SKM-1 (cell line): ENCODE results near the gene NXPE3.

Experiments used
- DNase-seq: peaks from one replicate; lab custom pipeline; 2025; ENCODE audit not compliant: unreplicated experiment; lab: John Stamatoyannopoulos, UW

The NXPE3 gene

DNA sequence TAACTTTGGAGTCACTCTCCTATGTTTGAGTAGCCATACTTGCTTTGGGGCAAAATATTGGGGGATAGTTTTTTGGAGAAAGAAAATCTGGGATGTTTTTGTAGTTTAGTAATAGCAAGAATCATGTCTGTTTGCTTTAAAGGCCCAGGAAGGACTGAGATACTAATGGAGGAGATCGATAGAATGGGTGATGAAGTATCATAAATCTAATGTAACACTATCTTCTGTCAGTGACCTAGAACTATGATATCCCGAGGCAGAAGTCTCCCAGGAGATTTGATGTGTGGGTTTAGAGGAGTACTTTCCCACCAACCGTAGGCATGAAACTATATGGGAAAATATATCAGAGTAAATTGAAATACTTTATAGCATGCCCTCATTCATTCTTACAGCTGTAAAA is 49.3 kb downstream of the NXPE3 start:
- no peak for DNase-seq

DNA sequence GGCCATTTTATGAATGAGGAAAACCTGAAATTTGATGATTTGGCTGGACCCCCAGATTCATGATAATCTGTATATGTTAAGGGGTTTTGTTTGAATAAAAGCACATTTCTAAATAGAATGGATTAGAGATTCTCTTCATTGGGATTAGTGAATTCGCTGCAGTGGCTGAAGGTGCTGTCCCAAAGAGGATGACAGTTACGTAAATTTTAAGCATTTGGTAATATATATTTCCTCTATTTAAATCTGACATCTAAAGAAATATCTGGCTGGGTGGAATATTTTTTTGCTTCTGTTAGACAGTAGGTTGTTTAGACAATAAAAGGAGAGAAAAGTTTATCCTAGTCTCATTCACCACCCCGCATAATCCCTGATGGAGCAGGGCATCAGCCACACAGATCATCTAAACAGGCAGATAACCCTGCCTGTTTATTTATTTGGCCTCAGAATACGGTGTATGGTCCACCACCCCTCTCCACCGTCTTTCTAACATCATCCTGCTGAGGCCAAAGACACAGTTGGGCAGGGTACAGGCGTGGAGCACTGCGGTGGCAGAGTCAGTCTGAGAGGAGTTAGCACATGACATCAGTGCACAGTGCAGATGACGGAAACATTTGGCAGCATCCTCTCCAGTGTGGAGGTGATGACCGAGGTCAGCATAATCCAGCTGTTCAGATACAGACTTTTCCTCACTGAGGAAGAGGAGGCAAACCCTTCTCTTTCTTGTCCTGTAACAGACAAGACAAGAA is 49.9 kb downstream of the NXPE3 start:
- DNase-seq = no peak

DNA sequence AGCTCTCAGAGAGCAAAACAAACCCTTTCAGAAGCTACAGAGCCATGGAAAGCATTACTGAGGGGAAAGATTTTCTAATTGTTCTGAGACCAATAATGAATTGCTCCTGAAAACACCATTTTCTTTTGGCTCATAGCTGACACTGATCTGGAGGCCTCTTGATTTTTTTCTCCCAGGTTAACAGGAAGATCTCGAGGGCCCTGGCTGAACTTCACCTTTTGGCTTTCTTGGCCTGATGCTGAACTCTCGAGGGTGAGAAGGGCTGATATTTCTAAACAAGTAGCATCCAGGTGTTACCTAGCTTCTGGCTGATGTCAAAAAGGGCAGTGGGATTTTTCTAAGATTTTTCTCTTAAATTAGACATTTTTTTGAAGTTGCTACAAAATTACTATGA is 50.4 kb downstream of the NXPE3 start:
- no peak for DNase-seq

DNA sequence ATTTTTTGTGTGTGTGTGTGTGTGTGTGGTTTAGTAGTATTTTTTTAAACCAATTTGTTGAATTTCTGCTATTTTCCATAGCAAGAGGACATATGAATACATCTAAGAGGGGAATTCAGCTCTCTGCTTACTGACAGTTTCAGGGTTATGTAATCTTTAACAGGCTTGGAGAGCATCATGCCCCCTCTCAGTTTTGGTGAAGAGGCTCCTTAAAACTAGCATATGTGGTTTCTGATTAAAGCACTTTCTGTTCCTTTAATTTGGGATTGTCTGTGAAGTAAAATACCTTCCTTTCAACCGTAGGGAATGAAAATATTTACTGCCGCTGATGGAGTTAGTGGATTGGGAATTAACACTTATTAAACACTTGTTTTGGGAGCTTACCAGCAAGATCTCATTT is 50.9 kb downstream of the NXPE3 start:
- no peak for DNase-seq

DNA sequence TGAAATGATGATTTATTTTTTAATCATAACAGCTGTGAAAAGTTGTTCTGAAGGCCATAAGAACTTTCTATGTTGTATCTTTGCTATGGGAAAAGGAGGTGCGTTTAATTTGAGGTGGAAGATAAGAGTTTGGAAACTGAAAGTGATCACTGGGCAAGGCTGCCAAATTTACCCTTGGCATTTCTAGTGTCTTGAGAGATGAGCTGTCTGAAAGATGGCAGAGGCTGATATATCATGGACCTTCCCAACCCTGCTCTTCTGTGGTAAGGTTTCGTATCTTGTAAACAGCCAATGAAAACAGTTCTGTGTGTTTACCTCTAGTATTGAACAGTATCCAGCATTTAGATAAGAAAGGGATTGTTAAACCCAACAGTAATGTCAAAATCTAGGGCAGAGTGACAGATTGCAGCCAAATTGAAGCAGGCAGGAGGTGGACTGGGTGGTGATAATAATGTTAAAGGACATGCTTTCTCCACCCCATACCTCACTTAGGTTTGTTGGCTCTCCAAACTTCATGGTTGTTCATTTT is 54.5 kb downstream of the NXPE3 start:
- no peak for DNase-seq

DNA sequence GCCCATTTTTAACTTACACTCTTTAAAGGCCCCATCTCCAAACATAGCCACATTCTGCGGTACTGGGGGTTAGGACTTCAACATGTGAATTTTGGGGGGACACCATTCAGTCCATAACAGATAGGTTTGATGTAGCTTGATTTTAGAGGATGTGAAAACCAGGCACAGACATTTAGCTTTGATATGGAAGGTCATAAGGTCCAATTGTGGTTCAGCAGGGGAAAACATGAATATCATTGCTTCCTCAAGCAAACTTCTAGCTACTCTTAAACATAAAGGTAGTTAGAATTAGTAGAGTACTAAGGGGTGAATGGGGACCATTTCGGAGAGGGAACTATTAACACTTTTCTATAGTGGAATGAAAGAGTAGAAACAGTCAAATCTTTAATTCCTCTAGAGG is 56.7 kb downstream of the NXPE3 start:
- DNase-seq = no peak

DNA sequence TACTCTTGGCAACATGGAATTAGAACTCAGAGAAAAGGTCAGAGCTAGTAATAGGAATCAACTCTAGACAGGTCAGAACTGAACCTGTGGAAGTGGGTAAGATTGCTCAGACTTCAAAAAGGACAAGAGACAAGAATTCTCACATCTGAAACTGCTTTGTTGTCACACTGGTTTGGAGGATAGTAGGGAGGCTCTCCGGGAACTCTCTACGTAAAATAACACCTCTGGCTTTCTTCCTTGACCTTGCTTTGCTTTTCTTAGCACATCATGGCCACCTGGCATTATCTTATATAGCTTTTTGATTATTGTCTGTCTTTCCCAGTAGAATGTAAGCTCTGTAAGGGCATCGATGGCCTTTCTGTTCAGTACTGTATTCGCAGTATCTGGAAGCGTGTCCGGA is 57.1 kb downstream of the NXPE3 start:
- no peak for DNase-seq

DNA sequence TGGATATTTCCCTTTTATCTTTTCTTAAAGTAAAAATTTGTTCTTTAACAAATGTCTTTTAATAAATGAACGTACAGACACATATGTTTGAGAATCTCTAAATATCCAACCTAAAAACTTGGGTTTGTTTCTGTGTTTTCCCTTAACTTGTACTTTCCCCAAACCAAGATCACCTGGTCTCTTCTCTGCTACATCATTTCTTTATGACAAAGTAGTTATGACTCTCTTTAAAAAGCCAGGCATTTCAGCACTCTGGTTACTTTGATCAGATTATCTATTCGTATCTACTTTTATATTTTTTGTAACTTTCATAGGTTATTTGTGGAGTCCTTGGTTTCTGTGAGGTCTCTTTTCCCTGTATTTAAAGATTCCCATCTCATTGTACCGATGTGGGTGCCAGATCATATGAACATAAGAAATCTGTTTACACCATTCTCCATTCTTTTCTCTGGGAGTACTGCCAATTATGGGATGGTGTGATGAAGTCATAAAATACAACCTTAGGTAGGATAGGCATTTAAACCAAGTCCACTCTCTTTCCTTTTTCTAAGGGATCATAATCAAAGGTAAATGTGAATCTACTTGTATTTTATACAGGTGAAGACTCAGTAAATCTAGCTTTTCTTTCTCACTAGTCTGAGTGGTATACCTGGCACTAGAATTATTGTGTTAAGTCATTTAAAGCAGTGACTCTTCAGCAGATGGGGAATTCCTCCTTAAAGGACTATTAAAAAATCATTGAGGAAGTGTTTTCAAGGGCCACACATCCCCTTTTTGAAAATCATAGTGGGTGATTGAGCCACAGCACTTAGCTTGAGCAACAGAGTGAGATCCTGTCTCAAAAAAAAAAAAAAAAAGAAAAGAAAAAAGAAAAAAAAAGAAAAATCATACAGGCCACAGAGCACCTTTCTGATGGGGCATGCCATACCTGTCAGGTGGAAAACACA is 57.9 kb downstream of the NXPE3 start:
- DNase-seq = peak; percentile 64

DNA sequence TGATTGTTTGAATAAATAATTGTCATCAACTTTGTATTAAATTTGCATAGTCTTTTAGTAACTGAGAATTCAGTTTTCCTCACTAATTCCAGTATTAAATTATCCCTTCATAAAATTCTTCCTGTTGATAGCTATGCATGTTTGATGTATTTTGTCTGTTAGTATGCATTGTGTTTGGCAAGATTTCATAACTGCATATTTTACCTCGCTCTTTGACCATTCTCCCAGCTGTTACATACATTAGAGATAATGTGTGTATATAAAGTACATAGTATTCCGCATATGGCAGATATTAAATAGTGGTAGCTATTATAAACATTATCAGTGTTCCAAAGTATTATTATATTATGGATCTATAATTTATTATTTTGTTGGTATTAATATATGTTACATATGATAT is 59.7 kb downstream of the NXPE3 start:
- DNase-seq = no peak

DNA sequence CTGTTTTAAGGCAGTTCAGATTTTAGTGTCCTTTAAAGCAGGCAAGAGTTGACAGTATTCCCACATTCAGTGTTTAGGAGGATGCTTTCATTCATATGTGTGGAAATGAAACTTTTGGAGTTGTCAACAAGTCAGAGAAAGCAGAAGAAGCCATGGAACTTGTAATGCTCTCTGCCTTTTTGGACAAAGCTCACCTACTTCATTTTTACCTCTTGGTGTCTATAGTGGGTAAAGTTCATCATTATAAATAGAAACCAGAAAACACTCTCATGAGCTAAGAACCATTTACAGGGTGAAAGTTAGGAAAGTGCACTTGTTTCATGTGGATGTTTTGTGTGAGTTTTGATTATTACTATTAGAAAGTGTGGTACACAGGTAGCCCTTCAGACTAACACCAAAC is 61.1 kb downstream of the NXPE3 start:
- no peak for DNase-seq

DNA sequence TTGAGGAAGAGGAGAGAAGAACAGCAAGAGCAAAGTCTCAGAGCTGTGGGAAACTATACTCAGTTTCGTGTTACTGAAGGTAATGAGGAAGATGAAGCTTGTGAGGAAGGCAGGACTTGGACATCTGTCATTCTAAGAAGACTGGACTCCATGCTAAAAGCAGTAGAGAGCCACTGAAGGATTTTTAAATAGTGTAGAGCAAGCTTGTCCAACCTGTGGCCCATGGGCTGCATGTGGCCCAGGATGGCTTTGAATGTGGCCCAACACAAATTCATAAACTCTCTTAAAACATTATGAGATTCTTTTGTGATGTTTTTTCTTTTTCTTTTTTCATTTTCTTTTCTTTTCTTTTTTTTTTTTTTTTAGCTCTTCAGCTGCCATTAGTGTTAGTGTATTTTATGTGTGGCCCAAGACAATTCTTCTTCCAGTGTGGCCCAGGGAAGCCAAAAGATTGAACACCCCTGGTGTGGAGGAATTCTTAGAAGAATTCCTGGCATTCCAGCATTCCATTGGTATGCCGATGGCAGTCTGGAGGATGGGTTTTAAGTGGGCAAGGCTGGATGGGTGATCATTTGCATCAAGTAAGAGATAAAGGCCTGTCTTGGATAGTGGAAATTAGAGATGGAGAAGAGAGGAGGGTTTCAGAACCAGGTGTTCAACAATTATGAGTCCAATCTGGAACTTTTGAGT is 63.4 kb downstream of the NXPE3 start:
- DNase-seq = no peak

DNA sequence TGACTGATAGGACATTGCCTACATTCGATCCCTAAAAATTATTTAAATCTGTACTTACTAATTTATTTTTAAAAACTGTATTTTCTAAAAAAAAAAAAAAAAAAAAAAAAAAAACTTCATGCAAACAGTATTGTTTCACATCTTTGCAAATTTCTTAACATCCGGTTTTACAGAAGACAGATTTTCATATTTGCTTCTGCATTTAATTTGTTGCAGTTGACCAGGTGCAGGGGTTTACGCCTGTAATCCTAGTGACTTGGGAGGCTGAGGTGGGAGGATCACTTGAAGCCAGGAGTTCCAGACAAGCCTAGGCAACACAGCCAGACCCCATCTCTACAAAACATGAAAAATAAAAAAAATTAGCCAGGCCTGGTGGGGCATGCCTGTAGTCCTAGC is 63.9 kb downstream of the NXPE3 start:
- no peak for DNase-seq

DNA sequence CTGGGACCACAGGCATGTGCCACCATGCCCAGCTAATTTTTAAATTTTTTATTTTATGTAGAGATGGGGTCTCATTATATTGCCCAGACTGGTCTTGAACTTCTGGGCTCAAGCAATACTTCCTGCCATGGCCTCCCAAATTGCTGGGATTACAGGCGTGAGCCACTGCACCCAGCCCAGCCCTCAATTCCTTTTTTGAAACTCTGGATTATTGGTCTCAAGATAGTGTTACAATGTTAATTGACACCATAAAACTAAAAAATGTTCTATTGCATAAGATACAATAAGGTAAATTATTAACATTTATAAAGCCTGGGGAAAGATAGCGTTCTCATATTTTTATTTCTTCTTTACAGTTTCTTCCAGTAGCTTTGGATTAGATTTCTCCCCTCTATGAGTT is 66.4 kb downstream of the NXPE3 start:
- no peak for DNase-seq

DNA sequence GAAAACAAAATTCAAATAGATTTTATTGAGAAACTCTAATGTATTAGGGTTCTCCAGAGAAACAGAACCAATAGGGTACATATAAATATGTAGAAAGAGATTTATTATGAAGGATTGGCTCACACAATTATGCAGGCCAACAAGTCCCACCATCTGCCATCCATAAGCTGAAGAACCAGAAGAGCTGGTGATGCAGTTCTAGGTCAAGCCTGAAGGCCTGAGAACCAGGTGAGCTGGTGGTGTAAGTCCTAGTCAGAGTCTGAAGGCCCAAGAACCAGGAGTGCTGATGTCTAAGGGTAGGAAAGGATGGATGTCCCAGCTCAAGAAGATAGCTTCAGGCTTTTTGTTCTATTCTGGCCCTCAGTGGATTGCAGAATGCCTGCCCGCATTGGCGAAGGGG is 67.7 kb downstream of the NXPE3 start:
- no peak for DNase-seq

DNA sequence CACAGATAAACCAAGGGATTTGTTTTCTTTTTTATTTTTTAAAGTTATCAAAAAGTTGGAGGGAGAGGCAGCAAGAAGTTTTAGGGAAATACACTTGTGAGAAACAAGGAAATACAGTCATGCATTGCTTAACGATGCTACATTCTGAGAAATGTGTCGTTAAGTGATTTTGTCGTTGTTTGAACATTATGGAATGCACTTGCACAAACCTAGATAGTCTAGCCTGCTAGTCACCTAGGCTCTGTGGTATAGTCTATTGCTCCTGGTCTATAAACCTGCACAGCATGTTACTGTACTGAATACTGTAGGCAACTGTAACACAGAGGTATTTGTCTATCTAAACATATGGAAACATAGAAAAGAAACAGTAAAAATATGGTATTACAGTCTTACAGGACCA is 68.3 kb downstream of the NXPE3 start:
- DNase-seq = no peak

DNA sequence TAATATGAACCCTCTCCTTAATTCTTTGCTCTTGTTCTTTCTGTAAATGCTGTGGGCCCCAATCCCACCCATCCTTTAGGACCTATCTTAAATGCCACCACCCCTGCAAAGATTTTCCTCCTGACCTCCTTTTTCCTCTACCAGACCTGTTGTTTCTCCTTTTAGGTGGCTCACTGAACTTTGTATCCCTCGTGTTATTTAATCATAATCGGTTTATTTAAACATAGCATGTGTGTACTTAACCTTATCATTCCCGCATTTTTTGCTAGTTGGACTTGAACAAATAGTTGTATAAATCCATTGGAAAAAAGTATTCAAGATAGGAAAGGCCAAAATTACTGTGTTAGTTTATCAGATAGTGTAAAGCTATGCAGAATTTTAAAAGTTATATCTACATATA is 69.3 kb downstream of the NXPE3 start:
- no peak for DNase-seq

DNA sequence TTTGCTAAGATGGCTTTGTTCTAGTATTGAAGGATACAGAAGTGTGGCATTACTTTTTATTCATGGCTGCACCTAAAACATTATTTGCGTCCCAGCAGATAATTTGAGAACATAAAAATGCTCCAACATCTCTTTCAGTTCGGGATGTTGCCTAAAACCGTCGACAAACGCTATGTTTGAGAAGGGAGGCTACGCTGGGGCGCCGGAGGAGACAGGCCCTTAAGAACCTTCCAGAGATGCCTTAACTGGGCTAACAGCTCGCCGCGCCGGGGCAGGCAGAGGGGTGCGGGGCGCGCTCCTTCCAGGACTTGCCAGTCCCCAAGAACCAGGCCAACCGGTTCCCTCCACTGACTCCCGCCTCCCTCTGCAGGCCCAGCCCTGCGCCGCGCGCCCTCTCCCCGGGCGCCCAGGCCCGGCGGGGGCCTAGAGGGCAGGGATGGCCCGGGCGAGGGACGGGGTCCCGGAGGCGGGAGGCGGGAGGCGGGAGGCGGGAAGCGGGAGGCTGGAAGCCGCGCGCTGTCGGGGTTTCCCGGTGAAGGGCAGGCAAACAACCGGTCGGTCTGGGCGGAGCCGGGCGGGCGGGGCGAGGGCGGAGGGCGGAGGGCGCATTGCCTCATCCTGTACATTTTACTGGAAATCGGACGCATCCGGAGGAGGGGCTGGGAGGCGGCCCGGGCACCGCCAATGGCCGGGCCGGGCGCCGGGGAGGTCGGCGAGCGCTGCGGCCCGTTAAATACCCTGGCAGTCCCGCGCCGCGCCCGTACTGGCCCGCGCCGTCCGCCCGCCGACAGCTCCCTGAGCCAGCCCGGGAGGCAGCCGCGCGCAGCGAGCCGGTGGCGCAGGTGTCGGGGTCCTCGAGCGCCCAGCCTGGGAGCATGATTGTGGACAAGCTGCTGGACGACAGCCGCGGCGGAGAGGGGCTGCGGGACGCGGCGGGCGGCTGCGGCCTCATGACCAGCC is 70.0 kb downstream of the NXPE3 start, which contains the start of gene NFKBIZ:
TSS of gene NFKBIZ (plus strand) at position 761 of the 960 bp plus-strand sequence. CDS start at position 876, 115 bp downstream.
- peak; percentile 64 for DNase-seq

DNA sequence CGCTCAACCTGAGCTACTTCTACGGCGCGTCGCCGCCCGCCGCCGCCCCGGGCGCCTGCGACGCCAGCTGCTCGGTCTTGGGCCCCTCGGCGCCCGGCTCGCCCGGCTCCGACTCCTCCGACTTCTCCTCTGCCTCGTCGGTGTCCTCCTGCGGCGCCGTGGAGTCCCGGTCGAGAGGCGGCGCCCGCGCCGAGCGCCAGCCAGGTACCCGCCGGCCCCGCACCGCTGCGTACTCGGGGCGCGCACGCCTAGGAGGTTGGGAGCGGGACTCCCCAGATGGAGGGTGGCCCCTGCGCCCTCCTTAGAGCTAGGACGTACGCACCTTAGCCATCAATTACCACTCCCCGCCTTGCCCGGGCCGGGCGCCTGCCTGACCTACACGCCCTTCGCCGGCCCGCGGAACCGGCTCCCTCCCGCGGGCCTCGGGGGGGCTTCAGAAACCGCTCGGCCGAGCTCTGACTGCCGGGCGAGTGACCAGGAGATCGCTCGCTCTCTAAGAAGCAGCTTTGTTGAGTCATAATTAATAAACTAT is 70.8 kb downstream of the NXPE3 start:
- no peak for DNase-seq

DNA sequence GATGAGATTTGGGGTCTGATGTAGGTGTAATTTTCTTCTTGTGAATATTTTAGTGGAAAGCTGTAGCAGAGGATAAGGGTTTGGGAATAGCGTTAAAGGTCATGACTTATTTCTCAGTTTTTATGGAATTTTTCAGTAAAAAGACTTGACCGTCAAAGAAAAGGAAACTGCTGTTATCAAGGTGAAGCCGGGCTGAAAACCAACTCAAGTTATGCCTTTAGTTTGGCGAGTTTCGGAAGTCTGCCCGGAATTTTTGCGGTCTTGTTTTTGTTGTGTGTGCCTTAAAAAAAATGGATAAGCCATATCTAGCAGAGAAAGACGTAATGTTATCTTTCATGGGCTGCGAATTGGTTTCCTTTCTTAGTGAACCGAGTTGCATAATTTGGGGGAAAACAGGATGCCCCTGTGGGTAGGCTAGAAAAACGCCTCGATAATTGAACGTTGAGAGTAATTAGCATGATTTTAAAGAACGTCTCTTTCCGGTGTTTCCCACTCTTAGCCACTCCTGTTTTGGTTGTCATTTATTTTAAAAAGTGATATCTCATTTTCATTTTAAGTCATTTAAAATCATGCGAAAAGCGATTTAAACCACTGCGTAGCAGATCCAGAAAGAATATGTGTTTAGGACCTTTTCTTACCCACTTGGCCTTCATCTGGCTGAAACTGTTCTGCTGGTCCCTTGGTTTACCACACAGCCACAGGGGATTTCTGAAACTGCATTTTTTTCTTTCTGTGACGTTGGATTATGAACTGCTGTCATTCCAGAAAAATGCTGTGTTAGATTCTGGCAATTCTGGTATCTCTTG is 71.4 kb downstream of the NXPE3 start:
- DNase-seq = peak; percentile 22
